ENCODE measurements around the gene ELMO1.

DNA sequence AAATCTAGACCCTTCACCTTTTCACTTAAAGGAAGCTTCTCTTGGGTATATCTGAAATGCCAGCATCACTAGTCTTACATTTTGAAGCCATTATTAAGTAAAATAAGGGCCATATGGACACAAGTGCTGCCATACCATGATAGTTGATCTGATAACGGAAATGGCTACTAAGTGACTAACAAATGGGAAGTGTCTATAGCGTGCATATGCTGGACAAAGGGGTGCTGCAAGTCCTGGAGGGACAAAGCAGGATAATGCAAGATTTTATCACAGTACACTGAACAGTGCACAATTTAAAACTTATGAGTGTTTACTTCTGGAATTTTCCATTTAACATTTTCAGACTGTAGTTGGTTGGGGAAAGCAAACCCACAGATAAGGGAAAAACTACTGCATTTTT lies 117.9 kb downstream of the ELMO1 start:
- TF ChIP-seq EZH2phosphoT487 (IDR thresholded peaks at IDR 0.05; ENCODE audit: unreplicated experiment) (no peak), JUNB (IDR thresholded peaks at IDR 0.05; ENCODE audit: unreplicated experiment) (no peak), POLR2AphosphoS5 (IDR thresholded peaks at IDR 0.05; ENCODE audit: low read depth) (no peak), EZH2 (IDR thresholded peaks at IDR 0.05; ENCODE audit: low read depth, unreplicated experiment) (no peak)
- TF ChIP-seq, protein P1, sequence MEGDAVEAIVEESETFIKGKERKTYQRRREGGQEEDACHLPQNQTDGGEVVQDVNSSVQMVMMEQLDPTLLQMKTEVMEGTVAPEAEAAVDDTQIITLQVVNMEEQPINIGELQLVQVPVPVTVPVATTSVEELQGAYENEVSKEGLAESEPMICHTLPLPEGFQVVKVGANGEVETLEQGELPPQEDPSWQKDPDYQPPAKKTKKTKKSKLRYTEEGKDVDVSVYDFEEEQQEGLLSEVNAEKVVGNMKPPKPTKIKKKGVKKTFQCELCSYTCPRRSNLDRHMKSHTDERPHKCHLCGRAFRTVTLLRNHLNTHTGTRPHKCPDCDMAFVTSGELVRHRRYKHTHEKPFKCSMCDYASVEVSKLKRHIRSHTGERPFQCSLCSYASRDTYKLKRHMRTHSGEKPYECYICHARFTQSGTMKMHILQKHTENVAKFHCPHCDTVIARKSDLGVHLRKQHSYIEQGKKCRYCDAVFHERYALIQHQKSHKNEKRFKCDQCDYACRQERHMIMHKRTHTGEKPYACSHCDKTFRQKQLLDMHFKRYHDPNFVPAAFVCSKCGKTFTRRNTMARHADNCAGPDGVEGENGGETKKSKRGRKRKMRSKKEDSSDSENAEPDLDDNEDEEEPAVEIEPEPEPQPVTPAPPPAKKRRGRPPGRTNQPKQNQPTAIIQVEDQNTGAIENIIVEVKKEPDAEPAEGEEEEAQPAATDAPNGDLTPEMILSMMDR (conservative IDR thresholded peaks at IDR 0.05; ENCODE audit: low read depth in 2 of 2), result no peak
- TF ChIP-seq, protein P2, sequence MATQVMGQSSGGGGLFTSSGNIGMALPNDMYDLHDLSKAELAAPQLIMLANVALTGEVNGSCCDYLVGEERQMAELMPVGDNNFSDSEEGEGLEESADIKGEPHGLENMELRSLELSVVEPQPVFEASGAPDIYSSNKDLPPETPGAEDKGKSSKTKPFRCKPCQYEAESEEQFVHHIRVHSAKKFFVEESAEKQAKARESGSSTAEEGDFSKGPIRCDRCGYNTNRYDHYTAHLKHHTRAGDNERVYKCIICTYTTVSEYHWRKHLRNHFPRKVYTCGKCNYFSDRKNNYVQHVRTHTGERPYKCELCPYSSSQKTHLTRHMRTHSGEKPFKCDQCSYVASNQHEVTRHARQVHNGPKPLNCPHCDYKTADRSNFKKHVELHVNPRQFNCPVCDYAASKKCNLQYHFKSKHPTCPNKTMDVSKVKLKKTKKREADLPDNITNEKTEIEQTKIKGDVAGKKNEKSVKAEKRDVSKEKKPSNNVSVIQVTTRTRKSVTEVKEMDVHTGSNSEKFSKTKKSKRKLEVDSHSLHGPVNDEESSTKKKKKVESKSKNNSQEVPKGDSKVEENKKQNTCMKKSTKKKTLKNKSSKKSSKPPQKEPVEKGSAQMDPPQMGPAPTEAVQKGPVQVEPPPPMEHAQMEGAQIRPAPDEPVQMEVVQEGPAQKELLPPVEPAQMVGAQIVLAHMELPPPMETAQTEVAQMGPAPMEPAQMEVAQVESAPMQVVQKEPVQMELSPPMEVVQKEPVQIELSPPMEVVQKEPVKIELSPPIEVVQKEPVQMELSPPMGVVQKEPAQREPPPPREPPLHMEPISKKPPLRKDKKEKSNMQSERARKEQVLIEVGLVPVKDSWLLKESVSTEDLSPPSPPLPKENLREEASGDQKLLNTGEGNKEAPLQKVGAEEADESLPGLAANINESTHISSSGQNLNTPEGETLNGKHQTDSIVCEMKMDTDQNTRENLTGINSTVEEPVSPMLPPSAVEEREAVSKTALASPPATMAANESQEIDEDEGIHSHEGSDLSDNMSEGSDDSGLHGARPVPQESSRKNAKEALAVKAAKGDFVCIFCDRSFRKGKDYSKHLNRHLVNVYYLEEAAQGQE (IDR thresholded peaks at IDR 0.05; ENCODE audit: unreplicated experiment), result no peak
- TF ChIP-seq, protein P3, sequence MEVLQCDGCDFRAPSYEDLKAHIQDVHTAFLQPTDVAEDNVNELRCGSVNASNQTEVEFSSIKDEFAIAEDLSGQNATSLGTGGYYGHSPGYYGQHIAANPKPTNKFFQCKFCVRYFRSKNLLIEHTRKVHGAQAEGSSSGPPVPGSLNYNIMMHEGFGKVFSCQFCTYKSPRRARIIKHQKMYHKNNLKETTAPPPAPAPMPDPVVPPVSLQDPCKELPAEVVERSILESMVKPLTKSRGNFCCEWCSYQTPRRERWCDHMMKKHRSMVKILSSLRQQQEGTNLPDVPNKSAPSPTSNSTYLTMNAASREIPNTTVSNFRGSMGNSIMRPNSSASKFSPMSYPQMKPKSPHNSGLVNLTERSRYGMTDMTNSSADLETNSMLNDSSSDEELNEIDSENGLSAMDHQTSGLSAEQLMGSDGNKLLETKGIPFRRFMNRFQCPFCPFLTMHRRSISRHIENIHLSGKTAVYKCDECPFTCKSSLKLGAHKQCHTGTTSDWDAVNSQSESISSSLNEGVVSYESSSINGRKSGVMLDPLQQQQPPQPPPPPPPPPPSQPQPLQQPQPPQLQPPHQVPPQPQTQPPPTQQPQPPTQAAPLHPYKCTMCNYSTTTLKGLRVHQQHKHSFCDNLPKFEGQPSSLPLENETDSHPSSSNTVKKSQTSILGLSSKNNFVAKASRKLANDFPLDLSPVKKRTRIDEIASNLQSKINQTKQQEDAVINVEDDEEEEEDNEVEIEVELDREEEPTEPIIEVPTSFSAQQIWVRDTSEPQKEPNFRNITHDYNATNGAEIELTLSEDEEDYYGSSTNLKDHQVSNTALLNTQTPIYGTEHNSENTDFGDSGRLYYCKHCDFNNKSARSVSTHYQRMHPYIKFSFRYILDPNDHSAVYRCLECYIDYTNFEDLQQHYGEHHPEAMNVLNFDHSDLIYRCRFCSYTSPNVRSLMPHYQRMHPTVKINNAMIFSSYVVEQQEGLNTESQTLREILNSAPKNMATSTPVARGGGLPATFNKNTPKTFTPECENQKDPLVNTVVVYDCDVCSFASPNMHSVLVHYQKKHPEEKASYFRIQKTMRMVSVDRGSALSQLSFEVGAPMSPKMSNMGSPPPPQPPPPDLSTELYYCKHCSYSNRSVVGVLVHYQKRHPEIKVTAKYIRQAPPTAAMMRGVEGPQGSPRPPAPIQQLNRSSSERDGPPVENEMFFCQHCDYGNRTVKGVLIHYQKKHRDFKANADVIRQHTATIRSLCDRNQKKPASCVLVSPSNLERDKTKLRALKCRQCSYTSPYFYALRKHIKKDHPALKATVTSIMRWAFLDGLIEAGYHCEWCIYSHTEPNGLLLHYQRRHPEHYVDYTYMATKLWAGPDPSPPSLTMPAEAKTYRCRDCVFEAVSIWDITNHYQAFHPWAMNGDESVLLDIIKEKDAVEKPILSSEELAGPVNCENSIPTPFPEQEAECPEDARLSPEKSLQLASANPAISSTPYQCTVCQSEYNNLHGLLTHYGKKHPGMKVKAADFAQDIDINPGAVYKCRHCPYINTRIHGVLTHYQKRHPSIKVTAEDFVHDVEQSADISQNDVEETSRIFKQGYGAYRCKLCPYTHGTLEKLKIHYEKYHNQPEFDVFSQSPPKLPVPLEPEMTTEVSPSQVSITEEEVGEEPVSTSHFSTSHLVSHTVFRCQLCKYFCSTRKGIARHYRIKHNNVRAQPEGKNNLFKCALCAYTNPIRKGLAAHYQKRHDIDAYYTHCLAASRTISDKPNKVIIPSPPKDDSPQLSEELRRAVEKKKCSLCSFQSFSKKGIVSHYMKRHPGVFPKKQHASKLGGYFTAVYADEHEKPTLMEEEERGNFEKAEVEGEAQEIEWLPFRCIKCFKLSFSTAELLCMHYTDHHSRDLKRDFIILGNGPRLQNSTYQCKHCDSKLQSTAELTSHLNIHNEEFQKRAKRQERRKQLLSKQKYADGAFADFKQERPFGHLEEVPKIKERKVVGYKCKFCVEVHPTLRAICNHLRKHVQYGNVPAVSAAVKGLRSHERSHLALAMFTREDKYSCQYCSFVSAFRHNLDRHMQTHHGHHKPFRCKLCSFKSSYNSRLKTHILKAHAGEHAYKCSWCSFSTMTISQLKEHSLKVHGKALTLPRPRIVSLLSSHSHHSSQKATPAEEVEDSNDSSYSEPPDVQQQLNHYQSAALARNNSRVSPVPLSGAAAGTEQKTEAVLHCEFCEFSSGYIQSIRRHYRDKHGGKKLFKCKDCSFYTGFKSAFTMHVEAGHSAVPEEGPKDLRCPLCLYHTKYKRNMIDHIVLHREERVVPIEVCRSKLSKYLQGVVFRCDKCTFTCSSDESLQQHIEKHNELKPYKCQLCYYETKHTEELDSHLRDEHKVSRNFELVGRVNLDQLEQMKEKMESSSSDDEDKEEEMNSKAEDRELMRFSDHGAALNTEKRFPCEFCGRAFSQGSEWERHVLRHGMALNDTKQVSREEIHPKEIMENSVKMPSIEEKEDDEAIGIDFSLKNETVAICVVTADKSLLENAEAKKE (CRISPR knock-in tag; IDR thresholded peaks at IDR 0.05), result no peak

Measured in GM23338 (cell line).